ENCODE results near the gene PTPRN2.

DNA sequence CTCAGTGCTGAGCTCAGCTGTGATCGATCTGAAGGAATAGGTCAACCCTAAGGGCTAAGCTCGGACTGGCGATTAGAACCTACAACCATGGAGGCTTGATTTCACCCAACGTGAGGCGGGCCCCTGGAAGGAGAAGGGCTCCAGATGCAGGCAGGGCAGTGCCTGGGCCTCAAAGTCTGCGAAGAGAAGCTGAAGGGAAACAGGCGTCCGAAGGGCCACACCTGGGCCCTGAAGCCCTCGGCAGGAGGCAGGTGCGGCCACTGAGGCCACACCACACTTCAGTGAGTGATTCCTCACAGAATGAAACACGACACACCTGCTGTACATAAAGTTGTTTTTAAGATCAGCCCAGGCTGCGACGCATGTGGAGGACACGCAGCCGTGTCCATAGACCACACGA, 198.7 kb downstream of the PTPRN2 start:
- TF ChIP-seq, protein P1, sequence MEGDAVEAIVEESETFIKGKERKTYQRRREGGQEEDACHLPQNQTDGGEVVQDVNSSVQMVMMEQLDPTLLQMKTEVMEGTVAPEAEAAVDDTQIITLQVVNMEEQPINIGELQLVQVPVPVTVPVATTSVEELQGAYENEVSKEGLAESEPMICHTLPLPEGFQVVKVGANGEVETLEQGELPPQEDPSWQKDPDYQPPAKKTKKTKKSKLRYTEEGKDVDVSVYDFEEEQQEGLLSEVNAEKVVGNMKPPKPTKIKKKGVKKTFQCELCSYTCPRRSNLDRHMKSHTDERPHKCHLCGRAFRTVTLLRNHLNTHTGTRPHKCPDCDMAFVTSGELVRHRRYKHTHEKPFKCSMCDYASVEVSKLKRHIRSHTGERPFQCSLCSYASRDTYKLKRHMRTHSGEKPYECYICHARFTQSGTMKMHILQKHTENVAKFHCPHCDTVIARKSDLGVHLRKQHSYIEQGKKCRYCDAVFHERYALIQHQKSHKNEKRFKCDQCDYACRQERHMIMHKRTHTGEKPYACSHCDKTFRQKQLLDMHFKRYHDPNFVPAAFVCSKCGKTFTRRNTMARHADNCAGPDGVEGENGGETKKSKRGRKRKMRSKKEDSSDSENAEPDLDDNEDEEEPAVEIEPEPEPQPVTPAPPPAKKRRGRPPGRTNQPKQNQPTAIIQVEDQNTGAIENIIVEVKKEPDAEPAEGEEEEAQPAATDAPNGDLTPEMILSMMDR (conservative IDR thresholded peaks at IDR 0.05 in 1 of 2, IDR thresholded peaks at IDR 0.05 in 1 of 2; ENCODE audit: extremely low read depth in 1 of 2, insufficient read depth in 1 of 2, low read depth in 1 of 2, low read length in 2 of 2) = no peak
- no peak for TF ChIP-seq EZH2 (IDR thresholded peaks at IDR 0.05; ENCODE audit: borderline replicate concordance, low read length)

Measured in mammary epithelial cell (primary cell).